Measurements from ENCODE around the gene SEZ6L.

- TF ChIP-seq CTCF (IDR thresholded peaks at IDR 0.05) (no peak), POLR2A (IDR thresholded peaks at IDR 0.05) (no peak)
Measured at GRCh38 chr22:26185190-26185589, 15.9 kb downstream of the SEZ6L start.
